Measurements from ENCODE around the gene LORICRIN. TPM values are rescaled to one million over a fixed set of nuclear protein-coding genes. Genes with fewer than 3 reads are reported as not detected.

LORICRIN gene
- polyA plus RNA-seq, 1 experiment = not detected

DNA sequence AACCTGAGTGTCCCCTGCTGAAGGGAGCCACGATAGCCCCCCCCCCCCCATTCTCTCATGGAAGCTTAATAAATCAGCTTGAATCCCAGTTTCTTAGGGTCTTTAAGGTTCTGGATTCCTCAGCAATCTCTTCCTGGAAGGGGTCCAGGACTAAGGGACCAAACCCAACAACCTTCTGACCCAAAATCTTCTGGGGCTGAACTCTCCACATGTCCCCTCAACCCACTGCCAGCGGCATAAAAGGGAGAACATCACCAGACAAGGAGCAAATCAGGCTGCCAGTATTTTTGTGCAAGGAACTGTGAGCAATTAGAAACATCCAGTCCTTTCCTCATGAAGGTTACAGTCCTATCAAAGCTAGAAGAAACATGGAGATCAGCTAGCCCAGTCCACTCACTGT lies 12.7 kb upstream of the LORICRIN start:
- ChIA-PET POLR2A (no interaction called here), CTCF (no interaction called here)
- Histone ChIP-seq H3K27ac (ENCODE audit: low read depth, low read length) (no peak overlapping the region), H3K9me3 (ENCODE audit: control insufficient read depth, insufficient read depth, low read length) (no peaks in the 10 kb centered on the region), H3K27me3 (ENCODE audit: control insufficient read depth, insufficient read depth, low read length) (no peaks in the 10 kb centered on the region), H3K4me3 (ENCODE audit: low read depth, low read length) (no peak overlapping the region)
- TF ChIP-seq CTCF (IDR thresholded peaks at IDR 0.05; ENCODE audit: low read depth, low read length) = no peak
- DNase-seq (ENCODE audit: low read depth, low spot score) = no peak

DNA sequence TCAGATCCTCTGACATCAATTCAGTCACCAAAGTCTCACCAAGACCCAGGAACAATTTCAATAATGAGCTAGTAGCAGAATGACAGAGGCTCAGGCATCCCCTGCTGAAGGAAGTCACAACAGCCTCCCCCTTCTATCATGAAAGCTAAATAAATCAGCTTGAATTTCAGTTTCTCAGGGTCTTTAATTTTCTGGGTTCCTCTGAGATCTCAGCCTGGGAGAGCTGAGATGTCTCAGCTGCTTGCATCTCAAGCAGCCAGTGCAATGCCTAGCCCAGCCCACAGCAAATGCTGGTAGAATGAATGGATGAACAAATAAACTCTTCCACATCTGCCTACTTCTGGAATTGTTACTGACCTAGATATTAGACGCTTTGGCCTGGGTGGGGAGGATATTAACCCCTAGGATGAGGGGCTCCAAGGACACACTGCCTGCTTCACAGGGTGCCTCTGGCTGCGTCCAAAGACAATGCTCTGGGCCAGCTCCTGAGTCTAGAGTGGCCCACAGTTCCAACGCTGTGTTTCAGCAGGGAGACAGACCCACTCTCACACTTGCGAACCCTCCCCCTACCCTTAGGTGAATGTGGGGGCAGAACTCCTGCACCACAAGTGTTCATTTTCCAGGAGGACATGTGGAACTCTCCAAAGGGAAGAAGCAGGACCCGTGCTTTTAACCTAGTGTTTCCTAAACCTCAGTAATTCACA lies 11.2 kb upstream of the LORICRIN start:
- CTCF ChIA-PET = interaction anchor here (1.5 kb wide), 1 partner anchor 104 kb away, joined by 3 read pairs; no protein-coding TSS in a partner anchor
- H3K27ac ChIP-seq (ENCODE audit: low read depth, low read length) = no peak overlapping the region
- no peaks in the 10 kb centered on the region for H3K27me3 ChIP-seq (ENCODE audit: control insufficient read depth, insufficient read depth, low read length)
- TF ChIP-seq CTCF (IDR thresholded peaks at IDR 0.05; ENCODE audit: low read depth, low read length) = no peak
- no peak for DNase-seq (ENCODE audit: low read depth, low spot score)
- POLR2A ChIA-PET = no interaction called here
- H3K4me3 ChIP-seq (ENCODE audit: low read depth, low read length) = no peak overlapping the region
- no peaks in the 10 kb centered on the region for H3K9me3 ChIP-seq (ENCODE audit: control insufficient read depth, insufficient read depth, low read length)

DNA sequence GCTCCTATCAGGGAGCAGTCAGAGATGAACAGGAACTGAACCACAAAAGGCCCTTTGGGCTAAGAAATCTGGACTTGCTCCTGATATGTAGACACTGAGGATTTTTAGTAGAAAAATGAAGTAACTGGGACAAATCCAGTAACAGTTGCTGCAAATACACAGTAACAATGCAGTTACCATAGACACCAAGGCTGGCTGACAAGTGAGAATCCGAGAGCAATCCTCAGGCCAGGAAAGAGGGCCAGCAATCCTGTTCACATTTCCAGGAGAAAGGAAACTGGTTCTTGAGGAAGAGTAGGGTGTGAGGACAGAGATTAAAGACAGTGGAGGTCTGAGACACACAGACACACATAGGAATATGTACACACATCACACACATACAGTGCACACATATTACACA lies 9.3 kb upstream of the LORICRIN start:
- Histone ChIP-seq H3K27me3 (ENCODE audit: control insufficient read depth, insufficient read depth, low read length) (no peaks in the 10 kb centered on the region), H3K9me3 (ENCODE audit: control insufficient read depth, insufficient read depth, low read length) (no peaks in the 10 kb centered on the region), H3K4me3 (ENCODE audit: low read depth, low read length) (no peak overlapping the region), H3K27ac (ENCODE audit: low read depth, low read length) (no peak overlapping the region)
- no peak for DNase-seq (ENCODE audit: low read depth, low spot score)
- no peak for TF ChIP-seq CTCF (IDR thresholded peaks at IDR 0.05; ENCODE audit: low read depth, low read length)
- ChIA-PET POLR2A (no interaction called here), CTCF (no interaction called here)

DNA sequence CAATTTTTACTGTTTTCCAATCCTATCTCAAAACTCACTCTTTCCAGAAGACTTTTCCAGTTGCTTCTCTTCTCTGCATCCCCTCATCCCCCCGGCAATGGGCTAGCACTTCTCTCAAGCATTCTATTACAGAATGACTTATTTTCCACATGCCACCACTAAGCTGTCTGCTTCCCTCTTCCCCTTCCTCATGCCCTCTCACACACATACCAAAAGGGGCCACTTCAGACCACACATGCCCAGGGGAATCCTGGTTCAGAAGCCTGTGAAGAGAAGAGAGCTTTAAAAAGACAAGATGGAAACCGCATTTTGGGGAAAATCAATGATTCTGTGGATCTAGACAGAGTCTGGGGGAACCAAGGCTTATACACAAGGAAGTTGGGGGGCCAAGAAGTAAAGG lies 8.4 kb upstream of the LORICRIN start:
- Histone ChIP-seq H3K27ac (ENCODE audit: low read depth, low read length) (no peak overlapping the region), H3K27me3 (ENCODE audit: control insufficient read depth, insufficient read depth, low read length) (no peaks in the 10 kb centered on the region), H3K4me3 (ENCODE audit: low read depth, low read length) (no peak overlapping the region), H3K9me3 (ENCODE audit: control insufficient read depth, insufficient read depth, low read length) (no peaks in the 10 kb centered on the region)
- ChIA-PET CTCF (no interaction called here), POLR2A (no interaction called here)
- no peak for TF ChIP-seq CTCF (IDR thresholded peaks at IDR 0.05; ENCODE audit: low read depth, low read length)
- no peak for DNase-seq (ENCODE audit: low read depth, low spot score)

- Histone ChIP-seq H3K4me3 (ENCODE audit: low read depth, low read length) (no peak overlapping the region), H3K27ac (ENCODE audit: low read depth, low read length) (no peak overlapping the region), H3K27me3 (ENCODE audit: control insufficient read depth, insufficient read depth, low read length) (no peaks in the 10 kb centered on the region), H3K9me3 (ENCODE audit: control insufficient read depth, insufficient read depth, low read length) (no peaks in the 10 kb centered on the region)
- DNase-seq (ENCODE audit: low read depth, low spot score) = no peak
- POLR2A ChIA-PET = no interaction called here
- CTCF ChIA-PET = no interaction called here
- TF ChIP-seq CTCF (IDR thresholded peaks at IDR 0.05; ENCODE audit: low read depth, low read length) = no peak
Observed at GRCh38 chr1:153251562-153251961, 7.9 kb upstream of the LORICRIN start.
